ENCODE measurements around the gene ANKRD12.

GRCh38 chr18:9096007-9096371 is 40.6 kb upstream of the ANKRD12 start:
- TF ChIP-seq EZH2 (IDR thresholded peaks at IDR 0.05) (no peak), EGR1 (IDR thresholded peaks at IDR 0.05; ENCODE audit: low read depth) (no peak), CBX3 (IDR thresholded peaks at IDR 0.05; ENCODE audit: low read depth) (no peak)
